ENCODE results near the gene ITGA5. TPM values are rescaled to one million over a fixed set of nuclear protein-coding genes. Genes with fewer than 3 reads are reported as not detected.

ITGA5 gene
- total RNA-seq, 1 experiment from 2014 or later = 49.7 TPM

DNA sequence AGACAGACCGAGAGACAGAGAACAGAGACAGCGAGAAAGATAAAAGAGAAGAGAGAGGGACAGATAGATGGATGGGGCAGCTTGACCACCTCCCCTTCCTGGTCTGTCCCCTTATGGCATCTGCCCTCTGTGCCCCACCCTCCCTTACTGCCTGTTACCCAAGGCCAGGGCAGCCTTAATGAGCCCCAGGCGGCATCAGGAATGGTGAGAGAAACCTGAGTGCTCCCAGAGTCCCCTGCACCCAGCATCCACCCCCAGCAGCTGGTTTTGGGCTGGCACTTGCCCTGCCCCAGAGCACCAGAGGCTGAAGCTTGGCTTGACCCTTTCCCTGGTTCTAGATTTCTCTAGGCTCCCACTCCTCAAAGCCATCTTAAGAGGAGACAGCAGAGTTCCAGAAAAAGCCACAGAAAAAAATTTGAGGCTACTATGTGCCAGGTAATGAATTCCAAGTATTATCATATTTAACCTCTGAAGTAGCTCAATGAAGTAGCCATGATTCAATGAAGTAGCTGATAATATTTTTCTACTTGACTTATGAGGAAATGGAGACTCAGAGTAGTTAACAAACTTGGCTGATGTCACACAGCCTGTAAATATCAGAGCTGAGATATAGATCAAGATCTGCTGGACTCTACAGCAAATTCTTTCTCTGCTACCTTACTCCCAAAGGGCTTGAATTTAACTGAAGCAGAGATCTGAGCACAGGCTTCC lies 32.5 kb downstream of the ITGA5 start:
- H3K4me2 ChIP-seq (ENCODE audit: low read length) = no peak overlapping the region
- ChIA-PET CTCF (interaction anchor here (0.9 to 2.3 kb wide), 4 partner anchors 8 to 62 kb away, joined by 3 to 18 read pairs (median 10); partner anchors contain the start of gene COPZ1), POLR2A (no interaction called here), RAD21 (ENCODE audit: low non-redundant PET in 1 of 2, low total read pairs in 2 of 2, uncharacterized antibody in 2 of 2, unreplicated experiment in 2 of 2) (no interaction called here)
- no peak for TF ChIP-seq YY1 (IDR thresholded peaks at IDR 0.05; ENCODE audit: extremely low read depth, insufficient replicate concordance, low read depth, low read length)
- TF ChIP-seq, protein P1, sequence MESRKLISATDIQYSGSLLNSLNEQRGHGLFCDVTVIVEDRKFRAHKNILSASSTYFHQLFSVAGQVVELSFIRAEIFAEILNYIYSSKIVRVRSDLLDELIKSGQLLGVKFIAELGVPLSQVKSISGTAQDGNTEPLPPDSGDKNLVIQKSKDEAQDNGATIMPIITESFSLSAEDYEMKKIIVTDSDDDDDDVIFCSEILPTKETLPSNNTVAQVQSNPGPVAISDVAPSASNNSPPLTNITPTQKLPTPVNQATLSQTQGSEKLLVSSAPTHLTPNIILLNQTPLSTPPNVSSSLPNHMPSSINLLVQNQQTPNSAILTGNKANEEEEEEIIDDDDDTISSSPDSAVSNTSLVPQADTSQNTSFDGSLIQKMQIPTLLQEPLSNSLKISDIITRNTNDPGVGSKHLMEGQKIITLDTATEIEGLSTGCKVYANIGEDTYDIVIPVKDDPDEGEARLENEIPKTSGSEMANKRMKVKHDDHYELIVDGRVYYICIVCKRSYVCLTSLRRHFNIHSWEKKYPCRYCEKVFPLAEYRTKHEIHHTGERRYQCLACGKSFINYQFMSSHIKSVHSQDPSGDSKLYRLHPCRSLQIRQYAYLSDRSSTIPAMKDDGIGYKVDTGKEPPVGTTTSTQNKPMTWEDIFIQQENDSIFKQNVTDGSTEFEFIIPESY (IDR thresholded peaks at IDR 0.05; ENCODE audit: extremely low read depth, insufficient replicate concordance, low read length) = no peak
- TF ChIP-seq SP1 (IDR thresholded peaks at IDR 0.05; ENCODE audit: low read depth) = no peak
- no peak for TF ChIP-seq SIN3A (IDR thresholded peaks at IDR 0.05; ENCODE audit: low read depth)
- TF ChIP-seq SRF (IDR thresholded peaks at IDR 0.05; ENCODE audit: low read depth) = no peak
- TF ChIP-seq, protein P2, sequence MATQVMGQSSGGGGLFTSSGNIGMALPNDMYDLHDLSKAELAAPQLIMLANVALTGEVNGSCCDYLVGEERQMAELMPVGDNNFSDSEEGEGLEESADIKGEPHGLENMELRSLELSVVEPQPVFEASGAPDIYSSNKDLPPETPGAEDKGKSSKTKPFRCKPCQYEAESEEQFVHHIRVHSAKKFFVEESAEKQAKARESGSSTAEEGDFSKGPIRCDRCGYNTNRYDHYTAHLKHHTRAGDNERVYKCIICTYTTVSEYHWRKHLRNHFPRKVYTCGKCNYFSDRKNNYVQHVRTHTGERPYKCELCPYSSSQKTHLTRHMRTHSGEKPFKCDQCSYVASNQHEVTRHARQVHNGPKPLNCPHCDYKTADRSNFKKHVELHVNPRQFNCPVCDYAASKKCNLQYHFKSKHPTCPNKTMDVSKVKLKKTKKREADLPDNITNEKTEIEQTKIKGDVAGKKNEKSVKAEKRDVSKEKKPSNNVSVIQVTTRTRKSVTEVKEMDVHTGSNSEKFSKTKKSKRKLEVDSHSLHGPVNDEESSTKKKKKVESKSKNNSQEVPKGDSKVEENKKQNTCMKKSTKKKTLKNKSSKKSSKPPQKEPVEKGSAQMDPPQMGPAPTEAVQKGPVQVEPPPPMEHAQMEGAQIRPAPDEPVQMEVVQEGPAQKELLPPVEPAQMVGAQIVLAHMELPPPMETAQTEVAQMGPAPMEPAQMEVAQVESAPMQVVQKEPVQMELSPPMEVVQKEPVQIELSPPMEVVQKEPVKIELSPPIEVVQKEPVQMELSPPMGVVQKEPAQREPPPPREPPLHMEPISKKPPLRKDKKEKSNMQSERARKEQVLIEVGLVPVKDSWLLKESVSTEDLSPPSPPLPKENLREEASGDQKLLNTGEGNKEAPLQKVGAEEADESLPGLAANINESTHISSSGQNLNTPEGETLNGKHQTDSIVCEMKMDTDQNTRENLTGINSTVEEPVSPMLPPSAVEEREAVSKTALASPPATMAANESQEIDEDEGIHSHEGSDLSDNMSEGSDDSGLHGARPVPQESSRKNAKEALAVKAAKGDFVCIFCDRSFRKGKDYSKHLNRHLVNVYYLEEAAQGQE (IDR thresholded peaks at IDR 0.05; ENCODE audit: low read depth) = no peak
- no peak for TF ChIP-seq CBX3 (IDR thresholded peaks at IDR 0.05; ENCODE audit: low read depth)
- TF ChIP-seq EGR1 (IDR thresholded peaks at IDR 0.05; ENCODE audit: low read depth) = no peak
- no peak for TF ChIP-seq RAD21 (IDR thresholded peaks at IDR 0.05; ENCODE audit: low read depth)
- TF ChIP-seq POLR2A (IDR thresholded peaks at IDR 0.05; ENCODE audit: borderline replicate concordance, extremely low read depth, insufficient read depth, insufficient read length) = no peak
- no peak for TF ChIP-seq ZFX (IDR thresholded peaks at IDR 0.05)
- TF ChIP-seq, protein P3, sequence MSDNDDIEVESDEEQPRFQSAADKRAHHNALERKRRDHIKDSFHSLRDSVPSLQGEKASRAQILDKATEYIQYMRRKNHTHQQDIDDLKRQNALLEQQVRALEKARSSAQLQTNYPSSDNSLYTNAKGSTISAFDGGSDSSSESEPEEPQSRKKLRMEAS (IDR thresholded peaks at IDR 0.05) = no peak
- no peak for TF ChIP-seq CEBPB (IDR thresholded peaks at IDR 0.05; ENCODE audit: low read depth)
- no peak for TF ChIP-seq EZH2phosphoT487 (IDR thresholded peaks at IDR 0.05; ENCODE audit: borderline replicate concordance)
- TF ChIP-seq POLR2AphosphoS5 (IDR thresholded peaks at IDR 0.05; ENCODE audit: low read depth, low read length) = no peak
- TF ChIP-seq, protein P4, sequence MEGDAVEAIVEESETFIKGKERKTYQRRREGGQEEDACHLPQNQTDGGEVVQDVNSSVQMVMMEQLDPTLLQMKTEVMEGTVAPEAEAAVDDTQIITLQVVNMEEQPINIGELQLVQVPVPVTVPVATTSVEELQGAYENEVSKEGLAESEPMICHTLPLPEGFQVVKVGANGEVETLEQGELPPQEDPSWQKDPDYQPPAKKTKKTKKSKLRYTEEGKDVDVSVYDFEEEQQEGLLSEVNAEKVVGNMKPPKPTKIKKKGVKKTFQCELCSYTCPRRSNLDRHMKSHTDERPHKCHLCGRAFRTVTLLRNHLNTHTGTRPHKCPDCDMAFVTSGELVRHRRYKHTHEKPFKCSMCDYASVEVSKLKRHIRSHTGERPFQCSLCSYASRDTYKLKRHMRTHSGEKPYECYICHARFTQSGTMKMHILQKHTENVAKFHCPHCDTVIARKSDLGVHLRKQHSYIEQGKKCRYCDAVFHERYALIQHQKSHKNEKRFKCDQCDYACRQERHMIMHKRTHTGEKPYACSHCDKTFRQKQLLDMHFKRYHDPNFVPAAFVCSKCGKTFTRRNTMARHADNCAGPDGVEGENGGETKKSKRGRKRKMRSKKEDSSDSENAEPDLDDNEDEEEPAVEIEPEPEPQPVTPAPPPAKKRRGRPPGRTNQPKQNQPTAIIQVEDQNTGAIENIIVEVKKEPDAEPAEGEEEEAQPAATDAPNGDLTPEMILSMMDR (IDR thresholded peaks at IDR 0.05 in 2 of 3, conservative IDR thresholded peaks at IDR 0.05 in 1 of 3; ENCODE audit: borderline replicate concordance in 1 of 3, insufficient read depth in 1 of 3, low read depth in 2 of 3, low read length in 2 of 3) = no peak
- no peak for TF ChIP-seq FOSL1 (IDR thresholded peaks at IDR 0.05; ENCODE audit: low read depth)
- H2AFZ ChIP-seq (ENCODE audit: low read depth, low read length, poor library complexity, severe bottlenecking) = no peak overlapping the region
- ATAC-seq (no peak), DNase-seq (ENCODE audit: low read depth, low spot score) (no peak)
- H3K4me1 ChIP-seq (ENCODE audit: control insufficient read depth in 1 of 2, insufficient read depth in 2 of 2, low read length in 2 of 2) = peaks cover 27 to 76% of the 10 kb centered on the region in 2 experiments
- H3K4me3 ChIP-seq (replicated peaks in 1 of 2; ENCODE audit: low read depth in 1 of 2, low read length in 2 of 2) = no peak overlapping the region
- no peaks in the 10 kb centered on the region for H3K9me2 ChIP-seq (ENCODE audit: insufficient read depth)
- intact Hi-C loops (cut with micrococcal nuclease) = no loop called here
- no peak overlapping the region for H3K27ac ChIP-seq (ENCODE audit: low read depth, low read length)
- BruUV-seq (replicated peaks) = no TSS peak
- no peak overlapping the region for H3K9ac ChIP-seq (ENCODE audit: low read length)
- H3K9me3 ChIP-seq (ENCODE audit: control insufficient read depth in 1 of 2, insufficient read depth in 1 of 2, low read depth in 1 of 2, low read length in 2 of 2) = no peaks in the 10 kb centered on the region
- H3K27me3 ChIP-seq (ENCODE audit: insufficient read depth, low read length) = no peaks in the 10 kb centered on the region
- no peaks in the 10 kb centered on the region for H3K36me3 ChIP-seq (ENCODE audit: control insufficient read depth in 1 of 2, insufficient read depth in 2 of 2, low read length in 2 of 2)
- H4K20me1 ChIP-seq (ENCODE audit: insufficient read depth) = no peaks in the 10 kb centered on the region
- H3K79me2 ChIP-seq (ENCODE audit: insufficient read depth, low read length) = no peaks in the 10 kb centered on the region
